GM21825 (cell line): ENCODE data around the gene ORC6.
"Not testable (repeated sequence)": the region's sequence is repeated elsewhere in the genome, so short reads cannot be mapped to it uniquely, and the experiment has no call there.

ENCODE experiments used
- ATAC-seq: cut with Tn5 transposase; IDR thresholded peaks from one replicate; pipeline ENCODE4 v1.9.1; 2021; ENCODE audit warnings: mild to moderate bottlenecking, moderate library complexity; ENCODE audit not compliant: unreplicated experiment

Gene ORC6

DNA sequence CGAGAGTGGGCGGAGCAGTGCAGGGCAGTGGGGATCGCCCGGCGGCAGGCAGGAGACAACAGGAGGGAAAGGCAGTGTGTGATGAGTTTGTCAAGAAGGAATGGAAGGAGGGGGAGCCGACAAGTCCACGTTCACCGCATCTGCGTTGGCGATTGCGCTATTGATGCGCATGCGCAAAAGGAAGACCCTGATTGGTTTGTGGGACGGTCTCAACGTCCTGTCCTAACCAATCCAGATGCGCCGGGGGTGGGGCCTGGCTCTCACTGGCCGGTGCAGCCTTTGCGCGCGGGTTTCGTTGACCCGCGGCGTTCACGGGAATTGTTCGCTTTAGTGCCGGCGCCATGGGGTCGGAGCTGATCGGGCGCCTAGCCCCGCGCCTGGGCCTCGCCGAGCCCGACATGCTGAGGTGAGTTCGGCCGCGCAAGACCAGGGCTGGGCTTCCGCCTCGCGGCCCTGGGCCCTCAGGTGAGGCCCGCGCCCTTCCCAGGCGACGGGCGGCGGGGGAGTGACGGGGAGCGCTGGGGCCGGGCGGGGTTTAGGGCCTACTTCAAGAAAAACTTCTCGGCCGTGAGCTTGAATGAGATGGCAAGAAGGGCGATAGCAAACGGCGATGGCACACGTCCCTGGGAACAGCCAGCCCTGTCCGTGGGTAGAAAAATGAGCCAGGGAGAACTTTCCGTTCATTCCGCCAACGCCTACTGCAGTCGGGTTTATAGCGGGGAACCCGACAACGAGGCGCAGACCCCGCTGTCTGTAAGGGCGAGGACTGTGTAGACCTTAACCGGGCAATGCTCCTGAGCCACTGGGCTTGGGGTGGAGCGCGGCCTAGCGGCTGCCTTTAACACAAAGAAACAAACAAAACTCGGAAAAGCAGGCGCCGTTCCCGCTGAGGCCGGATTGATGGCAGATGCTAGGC is at the start of gene ORC6:
TSS of gene ORC6 (plus strand) at position 295 of the 916 bp plus-strand sequence. CDS start at position 342, 47 bp downstream.
- peak; percentile 70 for ATAC-seq

DNA sequence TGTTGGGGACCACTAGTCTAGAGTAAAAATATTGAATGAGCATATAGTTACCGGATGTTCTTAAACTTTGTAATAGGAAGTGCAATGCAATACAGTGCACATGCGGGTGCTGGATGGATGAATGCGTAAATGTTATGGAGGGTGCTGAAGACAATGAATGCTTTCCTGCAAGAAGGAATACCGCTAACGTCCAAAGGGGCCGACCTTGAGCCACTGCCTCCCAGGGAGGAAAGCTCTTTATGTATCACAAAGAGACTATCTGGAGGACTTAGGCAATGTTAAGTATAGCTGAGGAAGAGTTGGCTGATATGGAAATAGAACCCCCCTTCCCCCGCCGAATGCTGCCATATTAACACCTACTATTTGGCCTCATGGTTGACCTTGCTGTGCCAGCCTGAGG is 40.8 kb upstream of the ORC6 start:
- ATAC-seq = no peak

DNA sequence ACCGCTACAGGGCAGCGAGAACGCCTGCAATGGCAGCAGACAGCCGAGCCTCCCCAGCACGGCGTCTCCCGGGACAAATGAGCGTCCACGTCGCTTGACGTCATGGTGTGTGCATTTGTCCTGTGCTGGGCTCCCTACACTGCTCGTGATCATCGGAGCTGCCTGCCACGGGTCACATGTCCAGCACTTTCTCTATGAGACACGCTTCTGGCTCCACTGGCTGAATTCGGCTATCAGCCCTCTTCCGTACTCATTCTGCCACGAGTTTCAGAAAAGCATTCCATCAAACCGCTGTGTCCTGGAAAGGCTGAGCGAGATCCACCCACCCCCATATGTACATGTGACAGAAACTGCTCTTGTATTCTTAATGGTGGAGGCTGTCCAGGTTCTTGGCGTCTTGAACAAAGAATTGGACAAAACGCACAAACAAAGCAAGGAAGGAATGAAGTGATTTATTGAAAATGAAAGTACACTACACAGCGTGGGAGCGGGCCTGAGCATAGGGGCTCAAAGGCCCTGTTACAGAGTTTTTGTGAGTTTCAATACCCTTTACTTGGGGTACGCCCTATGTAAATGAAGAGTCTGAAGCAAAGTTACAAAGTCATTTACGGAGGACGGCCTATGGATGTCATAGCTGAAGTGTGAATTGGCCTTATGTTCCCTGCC is 39.7 kb upstream of the ORC6 start:
- no peak for ATAC-seq

GRCh38 chr16:46650254-46650623 is 39.2 kb upstream of the ORC6 start:
- no peak for ATAC-seq

DNA sequence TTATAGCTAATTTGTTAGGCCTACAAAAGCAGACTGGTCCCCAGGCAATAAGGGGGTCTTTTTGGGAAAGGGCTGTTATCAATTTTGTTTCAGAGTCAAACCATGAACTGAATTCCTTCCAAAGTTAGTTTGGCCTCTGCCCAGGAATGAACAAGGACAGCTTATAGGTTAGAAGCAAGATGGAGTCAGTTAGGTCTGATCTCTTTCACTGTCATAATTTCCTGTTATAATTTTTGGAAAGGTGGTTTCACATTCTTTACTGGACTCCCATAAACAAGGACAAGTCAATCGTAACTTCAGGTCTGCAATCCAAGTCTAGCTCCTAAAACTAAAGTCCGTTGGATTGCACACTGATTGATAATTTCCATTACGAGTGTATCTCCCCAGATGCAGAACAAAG is 38.2 kb upstream of the ORC6 start:
- ATAC-seq = no peak

DNA sequence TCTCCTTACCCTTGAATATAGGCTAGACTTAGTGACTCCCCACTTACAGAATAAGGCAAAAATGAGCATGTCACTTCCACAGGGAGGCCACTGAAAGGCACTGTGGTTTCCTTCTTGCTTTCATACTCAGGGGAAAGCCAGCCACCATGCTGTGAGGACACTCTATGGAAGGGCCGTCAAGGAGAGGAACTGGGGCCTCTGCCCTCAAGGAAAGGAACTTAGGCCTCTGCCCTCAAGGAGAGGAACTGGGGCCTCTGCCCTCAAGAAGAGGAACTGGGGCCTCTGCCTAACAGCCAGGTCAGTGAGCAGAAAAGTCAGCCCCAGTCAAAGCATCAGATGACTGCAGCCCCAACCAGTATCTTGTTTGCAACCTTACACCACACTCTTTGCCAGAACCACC is 30.5 kb upstream of the ORC6 start:
- peak; percentile 94 for ATAC-seq

DNA sequence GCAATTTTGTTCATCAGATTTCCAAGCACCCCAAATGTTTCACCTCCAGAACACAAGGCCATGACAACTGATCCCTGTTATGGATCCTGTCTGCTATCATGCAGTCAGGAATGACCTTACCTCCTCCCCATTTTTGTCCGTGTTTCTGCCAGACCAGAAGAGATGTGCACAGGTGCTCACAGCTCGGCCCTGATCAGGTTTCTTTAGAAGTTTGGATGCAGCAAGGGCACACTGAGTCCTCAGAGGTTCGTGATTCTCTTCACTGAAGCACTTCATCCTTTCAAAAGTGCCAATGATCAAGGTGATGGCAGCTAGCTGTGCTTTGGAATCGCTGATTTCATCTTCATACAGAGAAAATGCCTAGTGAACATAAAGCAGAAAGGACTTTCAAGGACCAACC is 27.3 kb upstream of the ORC6 start:
- ATAC-seq = no peak

GRCh38 chr16:46673320-46674013 is 16.0 kb upstream of the ORC6 start:
- ATAC-seq = peak; percentile 81

GRCh38 chr16:46677943-46678342 is 11.5 kb upstream of the ORC6 start:
- not testable (repeated sequence) for ATAC-seq

DNA sequence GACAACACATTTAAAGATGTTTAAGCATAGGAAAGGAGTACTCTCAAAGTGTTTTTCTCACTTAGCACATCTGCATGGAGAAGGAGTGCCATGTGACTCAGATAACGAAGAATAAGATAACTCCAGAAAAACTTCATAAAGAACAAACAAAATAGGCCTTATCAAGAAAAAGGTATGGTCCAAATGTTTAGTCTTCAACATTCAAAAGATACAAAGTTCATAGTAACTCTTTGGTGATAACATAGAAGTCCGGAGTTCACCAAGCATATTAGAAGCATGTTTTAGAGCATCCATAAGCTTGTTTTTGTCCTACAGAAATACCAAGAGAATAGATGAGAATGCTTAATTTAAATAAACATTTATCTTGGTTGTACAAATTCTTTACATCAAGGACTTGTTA is 7.6 kb upstream of the ORC6 start:
- ATAC-seq = not testable (repeated sequence)

GRCh38 chr16:46686815-46687473 is 2.5 kb upstream of the ORC6 start:
- no peak for ATAC-seq

DNA sequence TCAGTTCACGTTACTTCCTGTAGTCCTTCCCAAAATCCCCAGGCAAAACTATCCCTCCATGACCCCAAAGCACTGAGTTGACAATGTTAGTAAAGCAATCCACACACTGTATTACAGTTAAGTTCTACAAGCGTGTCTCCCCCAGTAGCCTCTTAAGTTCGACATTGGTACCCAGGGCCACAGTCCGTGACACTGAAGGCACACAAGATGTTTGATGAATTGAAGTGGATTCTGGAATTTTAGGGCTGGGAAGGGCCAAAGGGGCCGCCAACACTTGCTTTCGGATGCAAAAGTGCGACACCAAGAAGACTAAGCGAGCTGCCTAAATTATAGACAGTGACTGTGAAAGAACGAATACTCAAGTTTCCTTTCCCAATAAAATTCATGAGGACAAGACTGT is 2.0 kb upstream of the ORC6 start:
- ATAC-seq = no peak

- no peak for ATAC-seq
These were observed 1.3 kb upstream of the ORC6 start for GRCh38 chr16:46688101-46688653.

DNA sequence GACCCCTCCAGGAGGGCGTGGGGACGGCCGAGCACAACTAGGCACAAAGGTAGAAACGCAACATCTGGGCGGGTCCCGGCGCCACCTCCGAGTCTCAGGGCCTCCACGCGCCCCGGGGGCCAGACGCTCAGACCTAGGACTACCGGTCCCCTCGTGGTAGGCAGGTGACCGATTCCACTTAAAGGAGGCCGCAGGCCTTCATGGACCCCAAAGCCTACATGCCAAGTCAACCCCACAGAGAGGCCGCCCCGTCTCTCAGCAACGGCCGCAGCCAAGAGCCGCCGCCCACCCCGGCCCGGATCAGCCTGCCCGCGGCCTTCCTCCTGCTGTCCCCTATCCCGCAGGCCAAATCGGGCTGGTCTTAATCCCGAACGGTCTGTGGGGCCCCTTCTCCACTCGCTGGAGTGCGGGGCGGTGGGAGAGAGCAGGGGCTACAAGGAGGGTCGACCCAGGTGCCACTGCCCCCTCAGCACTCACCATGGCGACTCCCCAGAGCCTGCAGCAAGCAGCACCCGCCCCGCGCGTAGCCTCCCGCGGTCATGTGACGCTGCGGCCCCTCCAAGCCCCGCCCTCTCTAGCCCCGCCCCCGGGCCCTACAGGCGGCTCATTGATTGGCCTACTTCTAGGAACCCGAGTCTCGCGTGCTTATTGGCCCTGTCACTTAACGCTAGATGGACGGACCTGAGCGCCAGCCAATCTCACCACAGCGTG is 650 bp upstream of the ORC6 start, which contains the start of gene VPS35:
TSS of gene VPS35 (minus strand) at position 525 of the 711 bp plus-strand sequence. CDS start at position 480, 45 bp downstream.
- peak; percentile 79 for ATAC-seq

- ATAC-seq = no peak
These were observed 1.1 kb downstream of the ORC6 start for GRCh38 chr16:46690281-46691178.

DNA sequence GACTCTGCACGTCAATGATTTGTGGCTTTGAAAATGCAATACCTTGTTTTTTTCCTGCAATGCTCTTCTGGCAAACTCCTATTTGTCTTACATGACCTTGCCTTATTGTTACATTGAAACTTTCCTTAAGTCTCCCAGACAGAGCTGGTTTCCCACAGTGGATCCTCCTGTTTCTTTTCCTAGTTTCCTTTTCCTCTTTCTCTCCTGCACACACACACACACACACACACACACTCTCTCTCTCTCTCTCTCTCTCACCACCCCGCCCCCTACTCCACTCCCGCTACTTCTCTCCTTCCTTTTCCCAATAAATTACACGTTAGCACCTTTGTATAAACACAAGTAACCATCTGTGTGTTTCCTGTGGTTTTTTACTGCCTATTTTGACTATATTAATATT is 2.3 kb downstream of the ORC6 start:
- ATAC-seq = no peak

GRCh38 chr16:46693598-46693997 is 4.1 kb downstream of the ORC6 start:
- ATAC-seq = no peak

- ATAC-seq = no peak
These were observed 6.5 kb downstream of the ORC6 start for GRCh38 chr16:46695937-46696336.

DNA sequence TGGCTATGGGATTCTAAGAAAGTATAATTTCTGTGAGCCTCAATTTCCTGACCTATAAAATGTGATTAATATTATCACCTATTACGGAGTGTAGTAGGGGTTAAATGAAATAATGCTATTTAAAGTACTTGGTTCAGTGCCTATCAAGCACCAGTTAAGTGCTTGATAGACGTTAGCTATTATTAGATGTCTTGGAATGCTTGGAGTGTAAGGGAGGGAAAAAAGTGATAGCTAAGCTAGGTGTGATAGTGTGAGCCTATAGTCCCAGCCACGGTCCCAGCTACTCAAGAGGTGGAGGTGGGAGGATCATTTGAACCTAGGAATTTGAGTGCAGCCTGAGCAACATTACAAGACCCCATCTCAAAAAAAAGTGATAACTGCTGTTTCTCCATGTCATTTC is 7.5 kb downstream of the ORC6 start:
- no peak for ATAC-seq
